Posterior vena cava (tissue), 2 donors: ENCODE results near the gene MYRFL. TPM values are rescaled to one million over a fixed set of nuclear protein-coding genes. Genes with fewer than 3 reads are reported as not detected.
A peak's percentile ranks its signal among the peaks of the same experiment; 100 is the strongest.

Source experiments
- DNase-seq: peaks from one replicate; pipeline ENCODE4 v3.0.0-alpha.2; 2020; ENCODE audit warnings: low spot score
- intact Hi-C, 2 donors: fragments of 100-400 bp; cut with DNase I; formaldehyde crosslinking; loops; one replicate each; pipeline versions ENCODE4 v1.14.1 to v1.14.2; 2022 to 2023
- total RNA-seq, 2 donors: library from RNA; stranded (reverse); fragmentation: NEBNext Ultra II Directional; extraction: Animal tissue kit (Norgen Biotek cat#: 25700); gene quantifications; one replicate each; pipeline ENCODE4 v1.2.1, GENCODE V29; 2021
- donor health status: DM: yes; HTN: yes; CAD: no.
- donor health status: DM: yes; HTN: yes; CAD: no.

MYRFL gene
- total RNA-seq, 2 donors from 2014 or later, result 0.23 TPM; not detected in 1

- DNase-seq, result no peak
- intact Hi-C loops, result no loop called here
Observed at GRCh38 chr12:69999561-69999960, 174.5 kb downstream of the MYRFL start.

DNA sequence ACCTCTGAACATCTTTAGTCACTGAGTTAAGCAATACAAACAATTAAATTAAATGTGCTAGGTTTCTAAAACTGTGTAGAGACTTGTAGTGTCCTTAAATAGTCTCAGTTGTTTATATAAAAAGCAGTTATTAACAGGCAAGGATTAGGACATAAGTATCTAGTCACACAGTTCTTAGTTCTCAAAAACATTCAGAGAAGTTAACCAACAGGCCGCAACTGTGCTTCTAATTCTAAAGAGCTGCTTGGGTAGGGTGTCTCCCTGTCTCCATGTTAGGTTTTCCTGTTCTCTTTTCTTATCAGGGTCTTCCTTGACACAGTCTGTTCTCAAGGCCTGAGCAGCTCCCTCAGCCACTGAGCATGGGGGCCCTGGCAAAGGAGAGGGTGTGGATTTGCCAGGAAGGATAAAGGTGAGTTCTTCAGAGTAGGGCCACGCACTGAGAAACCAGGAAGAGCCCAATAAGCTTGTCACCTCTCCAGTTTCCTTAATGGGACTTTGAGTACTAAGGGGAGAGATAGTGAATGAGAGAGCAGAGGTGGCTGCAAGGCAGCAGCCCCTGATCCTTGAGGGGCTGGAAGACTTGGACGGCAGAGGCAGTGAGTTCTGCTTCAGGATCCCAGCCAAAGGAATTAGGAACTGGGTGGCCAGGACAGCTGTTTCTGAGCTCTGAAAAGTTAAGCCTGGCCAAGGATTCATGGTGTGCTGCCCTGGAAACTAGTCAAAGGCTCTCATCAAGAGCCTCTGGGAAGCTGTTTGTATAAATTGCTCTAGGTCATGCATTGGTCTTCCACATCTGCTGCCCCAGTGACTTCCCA, 177.3 kb downstream of the MYRFL start:
- no peak for DNase-seq
- intact Hi-C loops, result no loop called here

DNA sequence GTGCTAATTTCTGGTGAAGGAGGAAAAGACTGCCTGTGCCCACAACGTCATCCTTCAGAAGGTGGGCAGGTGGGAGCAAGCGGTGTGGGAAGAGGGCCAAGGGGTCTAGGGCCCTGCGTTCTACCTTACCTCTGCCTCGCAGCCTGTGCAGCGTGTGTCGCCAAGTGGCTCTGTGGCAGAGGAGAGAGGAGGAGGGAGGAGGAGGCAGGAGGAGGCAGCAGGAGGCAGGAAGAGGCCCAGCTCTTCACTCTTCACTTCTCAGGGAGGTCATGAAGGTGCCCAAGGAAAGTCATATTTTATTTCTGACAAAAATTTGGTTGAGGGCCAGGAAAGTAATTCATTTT, 177.9 kb downstream of the MYRFL start:
- intact Hi-C loops, result no loop called here
- no peak for DNase-seq

DNA sequence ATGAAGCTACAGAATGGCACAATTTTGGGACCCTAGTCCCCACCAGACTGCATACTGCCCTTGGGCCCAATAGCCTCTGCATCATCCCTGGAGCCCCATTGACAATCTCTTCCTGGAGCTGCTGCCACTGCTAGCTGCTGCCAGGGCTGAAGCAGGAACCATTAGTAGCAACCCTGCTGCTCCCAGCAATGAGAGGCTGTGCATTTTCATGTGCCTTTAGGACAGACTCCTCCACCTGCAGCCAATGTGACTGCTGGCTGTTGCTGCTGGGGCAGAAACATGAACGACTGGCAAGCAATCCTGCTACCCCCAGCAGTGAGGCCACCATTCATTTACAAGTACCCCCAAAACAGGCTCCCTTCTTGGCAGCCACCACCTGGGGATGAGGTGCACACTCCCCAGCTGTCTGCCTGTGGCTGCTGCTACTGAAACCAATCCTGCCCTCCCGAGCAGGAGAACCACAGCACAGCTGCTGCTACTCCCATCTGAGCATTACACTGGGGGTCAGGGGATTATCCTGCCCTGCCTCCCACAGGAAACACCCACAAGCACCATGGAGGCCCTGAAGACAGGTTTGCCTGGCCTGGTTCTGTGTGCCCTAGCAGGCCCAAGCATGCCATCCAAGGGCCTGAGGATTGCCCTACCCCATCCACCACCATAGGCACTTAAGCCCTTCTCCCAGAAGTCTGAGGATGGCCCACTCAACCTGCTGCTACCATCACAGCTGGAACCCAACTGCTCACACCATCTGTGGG, 181.0 kb downstream of the MYRFL start:
- DNase-seq, result peak; percentile 50
- intact Hi-C loops, result no loop called here

GRCh38 chr12:70006619-70006973, 181.6 kb downstream of the MYRFL start:
- intact Hi-C loops, result no loop called here
- peak; percentile 65 for DNase-seq

- intact Hi-C loops, result no loop called here
Observed at GRCh38 chr12:70007687-70008086, 182.7 kb downstream of the MYRFL start.

More at GRCh38 chr12:70007687-70008086, 182.7 kb downstream of the MYRFL start:
- no peak for DNase-seq

Other genes starting within 250 kb of the MYRFL start
- 100 to 1,000 TPM in 1 of 2 donors, 10 to 100 TPM in 1; 94.3 to 144 TPM for gene CCT2, start 239.8 kb upstream of the MYRFL start, total RNA-seq
- gene LRRC10, start 214.3 kb upstream of the MYRFL start, total RNA-seq, result not detected
- gene BEST3, start 125.9 kb upstream of the MYRFL start, total RNA-seq, result not detected
- gene RAB3IP, start 86.4 kb upstream of the MYRFL start, total RNA-seq, result 10 to 100 TPM in 1 of 2 donors, 1 to 10 TPM in 1; 6.2 to 12.1 TPM